A549 (cell line): ENCODE results near the gene LRFN3. TPM values are rescaled to one million over a fixed set of nuclear protein-coding genes. Genes with fewer than 3 reads are reported as not detected.
A peak's percentile ranks its signal among the peaks of the same experiment; 100 is the strongest.
"Not testable (repeated sequence)": the region's sequence is repeated elsewhere in the genome, so short reads cannot be mapped to it uniquely, and the experiment has no call there.

ENCODE experiments used
- ATAC-seq, 2 experiments: fragments of 200-7000 bp in 1 of 2; fragments of >200 bp in 1 of 2; cut with Nextera tagmentation in 1 of 2; cut with Tn5 transposase in 1 of 2; 3 replicates each; pipeline versions ENCODE4 v1.8.0 to v1.9.1; 2018 to 2020; ENCODE audit warnings: mild to moderate bottlenecking in 1 of 2, moderate library complexity in 1 of 2
- CTCF ChIA-PET: fragments of 300-600 bp; sonication (Branson Sonifier 250); formaldehyde crosslinking; extraction: SDS; loops from one replicate; lab custom pipeline; 2021; ENCODE audit warnings: antibody characterized with exemption, inconsistent platforms; lab: Yijun Ruan, JAX
- POLR2A ChIA-PET: fragments of 350-600 bp; formaldehyde crosslinking; extraction: SDS; loops from one replicate; lab custom pipeline; 2021; ENCODE audit warnings: antibody characterized with exemption, inconsistent platforms; lab: Yijun Ruan, JAX
- DNase-seq, 2 experiments: peaks; one replicate each; pipeline versions ENCODE4 v3.0.0 to v3.0.0-alpha.2; 2011 to 2016; ENCODE audit warnings: low read depth in 1 of 2, low spot score in 1 of 2
- FAIRE-seq: peaks from 2 replicates; lab custom pipeline; 2011; peaks lifted over from hg19 to GRCh38; lab: Jason Lieb, UNC
- H3K27ac ChIP-seq, 2 experiments: fragments of >200 bp; sonication (Bioruptor Twin); formaldehyde crosslinking; 3 replicates each; pipeline ENCODE4 v1.5.1; 2016 to 2017
- H3K4me1 ChIP-seq: fragments of >200 bp; sonication (Bioruptor Twin); formaldehyde crosslinking; 3 replicates; pipeline ENCODE4 v1.6.1; 2016
- H3K4me2 ChIP-seq: fragments of >200 bp; sonication (Bioruptor Twin); formaldehyde crosslinking; 3 replicates; pipeline ENCODE4 v1.6.1; 2016
- H3K4me3 ChIP-seq: fragments of >200 bp; sonication (Bioruptor Twin); formaldehyde crosslinking; 3 replicates; pipeline ENCODE4 v1.5.1; 2016
- H3K9me3 ChIP-seq: fragments of >200 bp; sonication (Bioruptor Twin); formaldehyde crosslinking; 3 replicates; pipeline ENCODE4 v1.6.1; 2016
- CBX2 ChIP-seq: fragments of 200-600 bp; sonication (generic); IDR thresholded peaks from 2 replicates; pipeline ENCODE4 v1.6.1; 2016; ENCODE audit warnings: low read depth, mild to moderate bottlenecking, borderline replicate concordance
- ELK1 ChIP-seq: fragments of 150-350 bp; IDR thresholded peaks from 2 replicates; pipeline ENCODE4 v1.6.1; 2014; ENCODE audit warnings: low read depth, mild to moderate bottlenecking, low read length
- ESRRA ChIP-seq: fragments of 150-350 bp; IDR thresholded peaks from 2 replicates; pipeline ENCODE4 v1.6.1; 2014; ENCODE audit warnings: mild to moderate bottlenecking, low read length, borderline replicate concordance
- FOSL2 ChIP-seq, 2 experiments: fragments of 450-650 bp in 1 of 2; fragments of >200 bp in 1 of 2; sonication (Bioruptor Twin) in 1 of 2; formaldehyde crosslinking; IDR thresholded peaks; 2 replicates each; pipeline versions ENCODE4 v1.5.0 to v1.6.1; 2016 to 2020; ENCODE audit warnings: mild to moderate bottlenecking in 1 of 2, moderate library complexity in 1 of 2
- HEYL ChIP-seq: fragments of 250-450 bp; sonication (Bioruptor Pico); IDR thresholded peaks from 2 replicates; pipeline ENCODE4 v1.8.0; 2021; ENCODE audit warnings: mild to moderate bottlenecking, moderate library complexity
- HOXA7 ChIP-seq: fragments of 250-450 bp; sonication (Bioruptor Pico); IDR thresholded peaks from 2 replicates; pipeline ENCODE4 v1.5.0; 2020; ENCODE audit warnings: mild to moderate bottlenecking, moderate library complexity
- HOXB5 ChIP-seq: fragments of 250-450 bp; sonication (Bioruptor Pico); IDR thresholded peaks from 2 replicates; pipeline ENCODE4 v1.5.0; 2020; ENCODE audit warnings: mild to moderate bottlenecking, moderate library complexity
- MAZ ChIP-seq: fragments of 150-350 bp; IDR thresholded peaks from 2 replicates; pipeline ENCODE4 v1.6.1; 2014; ENCODE audit warnings: antibody characterized with exemption, low read depth, low read length, borderline replicate concordance
- MYC ChIP-seq: IDR thresholded peaks from 2 replicates; pipeline ENCODE4 v1.6.1; 2012; ENCODE audit warnings: mild to moderate bottlenecking, inconsistent platforms, low read length, improper control_type of control experiment, borderline replicate concordance
- NPAS2 ChIP-seq: fragments of 250-450 bp; sonication (Bioruptor Pico); IDR thresholded peaks from 2 replicates; pipeline ENCODE4 v1.8.0; 2022; ENCODE audit warnings: mild to moderate bottlenecking, moderate library complexity, borderline replicate concordance
- POLR2A ChIP-seq: IDR thresholded peaks from 2 replicates; pipeline ENCODE4 v1.6.1; 2012; ENCODE audit warnings: mild to moderate bottlenecking, low read length
- POLR2AphosphoS2 ChIP-seq: conservative IDR thresholded peaks from 2 replicates; pipeline ENCODE4 v1.6.1; 2012; ENCODE audit warnings: low read length, improper control_type of control experiment, inconsistent platforms
- RARB ChIP-seq: fragments of 250-450 bp; sonication (Bioruptor Pico); IDR thresholded peaks from 2 replicates; pipeline ENCODE4 v1.8.0; 2021; ENCODE audit warnings: mild to moderate bottlenecking, moderate library complexity
- RNF2 ChIP-seq: fragments of 200-600 bp; sonication (generic); IDR thresholded peaks from 2 replicates; pipeline ENCODE4 v1.6.1; 2016; ENCODE audit warnings: low read depth, mild to moderate bottlenecking, antibody characterized with exemption, moderate library complexity, borderline replicate concordance
- ZSCAN20 ChIP-seq: fragments of 250-450 bp; sonication (Bioruptor Pico); IDR thresholded peaks from 2 replicates; pipeline ENCODE4 v1.8.0; 2022; ENCODE audit warnings: mild to moderate bottlenecking, moderate library complexity
- WGBS: methylation state at CpG from one replicate; pipeline ENCODE4 v1.1.6; 2017; ENCODE audit errors: missing lambda C conversion rate; 5-methylcytosine and 5-hydroxymethylcytosine counted together
- polyA plus RNA-seq, 4 experiments: library from polyadenylated mRNA; depleted of rRNA in 3 of 4; stranded (reverse); fragments of >200 nt; fragmentation: RNase III in 1 of 4; extraction: RNeasy Plus Mini Kit Qiagen cat#74134 plus additional on column Dnase treatment in 1 of 4; gene quantifications; 2 replicates in 3 of 4; 3 replicates in 1 of 4; pipeline ENCODE4 v1.2.3, GENCODE V29; 2011 to 2017
- TF ChIP-seq, protein P1 (sequence below): fragments of 250-450 bp; sonication (Bioruptor Pico); IDR thresholded peaks from 2 replicates; pipeline ENCODE4 v1.5.0; 2020; ENCODE audit warnings: low read depth, mild to moderate bottlenecking, moderate library complexity
- TF ChIP-seq, protein P2 (sequence below): fragments of 250-450 bp; sonication (Bioruptor Pico); IDR thresholded peaks from 2 replicates; pipeline ENCODE4 v1.5.0; 2021; ENCODE audit warnings: mild to moderate bottlenecking, moderate library complexity, borderline replicate concordance

Gene LRFN3
- polyA plus RNA-seq, 2 of the 4 experiments (the other 2 are of a cell fraction): 2.4 to 16.6 TPM

DNA sequence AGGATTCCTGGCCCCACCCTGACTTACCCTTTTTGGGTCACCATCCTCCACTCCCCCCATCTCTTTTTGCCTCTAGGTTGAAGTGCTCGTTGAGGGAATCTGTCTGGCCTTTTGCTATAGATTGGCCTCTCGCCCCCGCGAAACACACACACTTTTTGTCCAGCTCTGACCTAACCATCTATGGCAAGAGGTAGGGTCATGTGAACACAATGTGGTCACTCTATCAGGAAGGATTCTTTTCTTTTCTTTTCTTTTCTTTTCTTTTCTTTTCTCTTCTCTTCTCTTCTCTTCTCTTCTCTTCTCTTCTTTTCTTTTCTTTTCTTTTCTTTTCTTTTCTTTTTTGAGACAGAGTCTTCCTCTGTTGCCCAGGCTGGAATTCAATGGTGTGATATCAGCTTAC, 44.8 kb downstream of the LRFN3 start:
- H3K4me1 ChIP-seq, H3K9me3 ChIP-seq, H3K4me3 ChIP-seq, H3K27ac ChIP-seq, FAIRE-seq, DNase-seq, ATAC-seq, POLR2A ChIA-PET, H3K4me2 ChIP-seq: not testable (repeated sequence)
- CTCF ChIA-PET: interaction anchor here (0.6 to 1.1 kb wide), 5 partner anchors 8 to 99 kb away, joined by 3 to 4 read pairs (median 3); no protein-coding TSS in a partner anchor
- 60% methylated on average over 4 of the region's 4 CpGs for WGBS

- FAIRE-seq: no peak
- TF ChIP-seq HOXA7: no peak
- TF ChIP-seq CBX2: no peak
- TF ChIP-seq, protein P1, sequence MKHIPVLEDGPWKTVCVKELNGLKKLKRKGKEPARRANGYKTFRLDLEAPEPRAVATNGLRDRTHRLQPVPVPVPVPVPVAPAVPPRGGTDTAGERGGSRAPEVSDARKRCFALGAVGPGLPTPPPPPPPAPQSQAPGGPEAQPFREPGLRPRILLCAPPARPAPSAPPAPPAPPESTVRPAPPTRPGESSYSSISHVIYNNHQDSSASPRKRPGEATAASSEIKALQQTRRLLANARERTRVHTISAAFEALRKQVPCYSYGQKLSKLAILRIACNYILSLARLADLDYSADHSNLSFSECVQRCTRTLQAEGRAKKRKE: no peak
- TF ChIP-seq RARB (CRISPR knock-in tag): no peak
- TF ChIP-seq, all 56 proteins: peak for 0
- ChIA-PET CTCF (interaction anchor here (0.9 to 2.4 kb wide), 4 partner anchors 13 to 46 kb away, joined by 3 to 10 read pairs (median 4); no protein-coding TSS in a partner anchor), POLR2A (no interaction called here)
- no peak for ATAC-seq
- Histone ChIP-seq H3K9me3 (0 out of 3 replicates have a peak, but pooled peaks cover 3% of the 10 kb centered on the region), H3K4me1 (no peaks in the 10 kb centered on the region), H3K27ac (no peak overlapping the region), H3K4me3 (no peak overlapping the region), H3K4me2 (no peak overlapping the region)
- DNase-seq: no peak
- WGBS: 32% methylated on average over 8 of the region's 8 CpGs
These were observed 47.0 kb downstream of the LRFN3 start for GRCh38 chr19:35983177-35983576.

DNA sequence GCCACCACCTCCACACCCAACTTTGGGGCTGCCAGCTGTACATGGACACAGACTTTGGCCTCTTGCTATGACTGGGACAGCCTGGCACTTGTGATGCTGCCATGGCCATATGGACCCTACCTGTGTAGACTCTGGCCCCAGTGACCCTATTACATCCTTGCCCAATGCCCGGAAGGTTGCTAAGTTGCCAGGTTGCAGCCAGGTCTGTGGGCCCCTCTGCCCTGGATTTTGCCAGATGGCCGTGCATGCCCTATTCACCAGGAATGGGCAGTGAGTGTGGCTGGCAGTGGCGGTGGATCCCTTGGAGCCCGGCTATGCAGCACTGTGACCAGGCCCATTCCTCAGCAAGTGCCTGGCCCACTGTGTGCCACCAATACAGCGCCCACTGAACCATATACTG, 49.9 kb downstream of the LRFN3 start:
- POLR2A ChIA-PET: no interaction called here
- CTCF ChIA-PET: interaction anchor here (1.5 to 2.0 kb wide), 5 partner anchors 8 to 75 kb away, joined by 3 to 6 read pairs (median 4); partner anchors contain the start of gene SDHAF1
- H3K4me1 ChIP-seq: no peaks in the 10 kb centered on the region
- DNase-seq (no peak), ATAC-seq (peak in 1 of 2 experiments; percentile 6; a peak in 1 of 6 replicates), FAIRE-seq (no peak)
- H3K27ac ChIP-seq: no peak overlapping the region
- peaks cover 12% of the 10 kb centered on the region; the same call in 2 of the 3 replicates for H3K9me3 ChIP-seq
- no peak for TF ChIP-seq ELK1
- TF ChIP-seq HEYL (CRISPR knock-in tag): no peak
- no peak for TF ChIP-seq POLR2AphosphoS2
- no peak for TF ChIP-seq FOSL2 (IDR thresholded peaks at IDR 0.05)
- no peak for TF ChIP-seq FOSL2 (CRISPR knock-in tag; IDR thresholded peaks at IDR 0.05)
- TF ChIP-seq HOXB5 (CRISPR knock-in tag): no peak
- TF ChIP-seq, protein P2, sequence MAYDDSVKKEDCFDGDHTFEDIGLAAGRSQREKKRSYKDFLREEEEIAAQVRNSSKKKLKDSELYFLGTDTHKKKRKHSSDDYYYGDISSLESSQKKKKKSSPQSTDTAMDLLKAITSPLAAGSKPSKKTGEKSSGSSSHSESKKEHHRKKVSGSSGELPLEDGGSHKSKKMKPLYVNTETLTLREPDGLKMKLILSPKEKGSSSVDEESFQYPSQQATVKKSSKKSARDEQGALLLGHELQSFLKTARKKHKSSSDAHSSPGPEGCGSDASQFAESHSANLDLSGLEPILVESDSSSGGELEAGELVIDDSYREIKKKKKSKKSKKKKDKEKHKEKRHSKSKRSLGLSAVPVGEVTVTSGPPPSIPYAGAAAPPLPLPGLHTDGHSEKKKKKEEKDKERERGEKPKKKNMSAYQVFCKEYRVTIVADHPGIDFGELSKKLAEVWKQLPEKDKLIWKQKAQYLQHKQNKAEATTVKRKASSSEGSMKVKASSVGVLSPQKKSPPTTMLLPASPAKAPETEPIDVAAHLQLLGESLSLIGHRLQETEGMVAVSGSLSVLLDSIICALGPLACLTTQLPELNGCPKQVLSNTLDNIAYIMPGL (CRISPR knock-in tag): no peak
- TF ChIP-seq MYC: no peak
- no peak for TF ChIP-seq MAZ
- no peak for TF ChIP-seq ESRRA
- TF ChIP-seq ZSCAN20 (CRISPR knock-in tag): no peak
- TF ChIP-seq RNF2: no peak
- TF ChIP-seq NPAS2 (CRISPR knock-in tag): no peak
- TF ChIP-seq POLR2A: no peak
- no peak overlapping the region for H3K4me2 ChIP-seq
- no peak overlapping the region for H3K4me3 ChIP-seq
- WGBS: 76% methylated on average over 5 of the region's 5 CpGs
